ENCODE measurements around the gene AP3D1.

AP3D1 gene

GRCh38 chr19:2084993-2085720 is 66.2 kb downstream of the AP3D1 start:
- no peak for DNase-seq (ENCODE audit: low read depth)

GRCh38 chr19:2083174-2083854 is 68.1 kb downstream of the AP3D1 start:
- no peak for DNase-seq (ENCODE audit: low read depth)

GRCh38 chr19:2081873-2082810 is 69.2 kb downstream of the AP3D1 start:
- DNase-seq (ENCODE audit: low read depth): no peak

- no peak for DNase-seq (ENCODE audit: low read depth)
These were observed 70.9 kb downstream of the AP3D1 start for GRCh38 chr19:2080336-2080988.

GRCh38 chr19:2079865-2080301 is 71.5 kb downstream of the AP3D1 start:
- DNase-seq (ENCODE audit: low read depth): no peak

DNA sequence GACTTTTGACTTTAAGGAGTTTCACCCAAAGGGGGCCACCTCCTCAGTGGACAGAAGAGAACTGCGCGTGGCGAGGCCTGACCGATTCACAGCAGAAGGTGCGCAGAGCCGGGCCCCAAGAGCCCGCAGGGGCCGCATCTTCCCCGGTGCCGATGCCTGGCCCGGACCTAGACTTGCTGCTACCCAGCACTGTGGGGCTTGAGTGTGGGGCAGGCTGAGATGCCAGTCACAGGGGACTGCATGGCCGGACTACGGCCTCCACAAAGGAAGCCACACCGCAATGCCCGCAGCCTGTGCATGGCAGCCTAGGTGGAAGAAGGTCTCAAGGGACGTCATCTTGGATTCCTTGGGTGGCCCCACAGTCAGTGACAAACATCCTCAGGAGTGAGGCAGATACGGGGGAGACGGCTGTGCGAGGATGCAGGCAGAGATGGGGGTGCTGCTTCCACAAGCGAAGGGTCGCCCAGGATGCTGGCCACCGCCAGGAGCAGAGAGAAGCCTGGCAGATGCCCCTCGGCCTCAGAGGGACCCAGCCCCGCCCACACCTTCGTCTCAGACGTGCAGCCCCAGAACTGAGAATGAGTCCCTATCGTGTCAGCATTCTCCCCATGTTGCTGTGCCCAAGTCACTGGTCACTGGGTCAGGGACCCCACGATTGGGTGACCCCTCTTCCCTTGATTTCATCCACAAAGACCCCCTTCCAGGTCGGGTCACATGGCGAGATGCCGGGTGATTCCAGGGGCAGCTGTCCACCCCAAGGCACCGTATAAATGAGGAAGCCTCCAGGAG is 72.1 kb downstream of the AP3D1 start:
- DNase-seq (ENCODE audit: low read depth): no peak

DNA sequence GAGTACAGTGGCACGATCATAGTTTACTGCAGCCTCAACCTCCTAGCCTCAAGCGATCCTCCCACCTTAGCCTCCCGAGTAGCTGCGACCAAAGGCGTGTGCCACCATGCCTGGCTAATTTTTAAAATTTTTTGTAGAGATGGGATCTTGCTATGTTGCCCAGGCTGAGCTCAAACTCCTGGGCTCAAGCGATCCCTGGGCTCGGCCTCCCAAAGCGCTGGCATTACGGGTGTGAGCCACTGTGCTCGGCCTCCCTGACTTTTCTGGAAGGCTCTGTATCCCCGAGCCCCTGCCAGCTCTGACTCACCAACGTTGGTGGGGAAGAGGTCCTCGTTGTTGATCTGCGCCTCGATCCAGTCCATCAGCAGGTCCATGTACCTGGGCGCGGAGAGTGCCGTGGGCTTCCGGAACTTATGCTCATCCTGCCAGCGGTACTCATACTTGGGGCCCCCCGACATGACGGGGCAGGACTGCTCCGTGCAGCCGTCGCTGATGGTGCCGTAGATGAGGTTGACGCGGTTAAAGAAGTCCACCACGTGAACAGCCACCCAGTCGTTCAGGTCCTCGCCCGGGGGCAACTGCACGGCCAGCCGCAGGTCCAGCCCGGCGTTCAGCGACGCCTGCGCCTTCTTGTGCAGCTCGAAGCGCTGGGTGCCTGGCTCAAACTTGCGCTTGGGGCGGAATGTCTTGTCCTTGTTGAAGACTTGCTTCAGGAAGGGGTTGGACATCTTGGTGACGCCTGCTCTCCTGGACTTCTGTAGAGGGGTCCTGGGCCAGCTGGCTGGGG is 73.3 kb downstream of the AP3D1 start:
- no peak for DNase-seq (ENCODE audit: low read depth)

- no peak for DNase-seq (ENCODE audit: low read depth)
These were observed 74.0 kb downstream of the AP3D1 start for GRCh38 chr19:2077398-2077797.

DNA sequence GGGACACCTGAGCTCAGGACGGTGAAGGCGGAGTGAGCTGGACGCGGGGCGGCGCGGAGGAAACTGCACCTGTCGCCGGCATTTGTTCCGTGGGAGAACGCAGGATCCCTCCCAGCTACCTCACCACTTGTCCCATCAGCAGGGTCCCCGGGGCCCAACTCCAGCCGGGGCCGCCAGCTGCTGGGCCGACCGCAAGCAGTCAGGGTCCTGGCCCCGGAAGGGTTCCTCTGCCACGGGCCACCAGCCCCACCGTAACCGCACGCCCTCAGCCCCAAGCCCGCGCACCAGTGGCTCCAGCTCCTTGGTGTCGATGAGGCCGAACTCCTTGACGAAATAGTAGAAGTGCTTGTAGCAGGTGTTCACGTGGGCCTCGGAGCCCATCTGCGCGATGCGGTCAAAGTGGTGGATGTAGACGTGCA is 74.8 kb downstream of the AP3D1 start:
- DNase-seq (ENCODE audit: low read depth): no peak

DNA sequence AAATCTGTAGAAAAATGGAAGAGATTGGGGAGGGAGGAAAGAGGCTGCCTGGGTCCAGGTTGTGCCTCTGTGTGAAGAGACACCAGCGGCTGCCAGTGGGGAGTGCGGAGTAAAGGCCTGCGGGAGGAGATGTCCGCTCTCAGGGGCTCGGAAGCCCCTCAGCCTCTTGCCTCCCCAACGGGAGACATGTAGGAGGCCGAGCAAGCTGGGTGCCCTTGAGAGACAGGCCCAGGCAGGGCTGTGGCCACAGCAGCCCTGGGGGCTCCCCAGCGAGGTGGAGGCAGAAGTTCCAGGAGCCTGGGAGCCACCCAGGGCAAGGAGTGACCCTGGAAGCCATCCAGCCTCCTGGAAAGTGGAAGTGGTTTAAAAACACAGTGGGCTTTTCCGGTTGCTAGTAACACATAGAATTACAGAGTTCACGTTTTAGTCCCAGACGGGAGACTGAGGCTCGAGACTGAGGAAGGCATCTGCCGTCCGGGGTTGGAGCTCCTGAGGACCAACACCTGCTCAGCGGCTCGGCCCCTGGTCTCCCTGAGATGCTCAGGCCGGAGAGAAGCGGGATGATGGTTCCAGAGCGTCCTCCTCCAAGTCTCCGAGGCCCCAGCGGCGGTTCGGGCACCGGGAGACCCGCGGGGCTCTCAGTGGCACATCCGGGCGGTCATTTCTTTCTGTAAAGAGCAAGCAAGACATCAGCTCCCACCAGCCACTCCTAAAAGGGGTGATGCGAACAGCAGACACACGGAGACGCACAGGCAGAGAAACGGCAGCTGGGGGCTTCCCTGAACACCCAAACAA is 78.4 kb downstream of the AP3D1 start:
- DNase-seq (ENCODE audit: low read depth): no peak

- DNase-seq (ENCODE audit: low read depth): no peak
These were observed 80.2 kb downstream of the AP3D1 start for GRCh38 chr19:2070986-2071673.

DNA sequence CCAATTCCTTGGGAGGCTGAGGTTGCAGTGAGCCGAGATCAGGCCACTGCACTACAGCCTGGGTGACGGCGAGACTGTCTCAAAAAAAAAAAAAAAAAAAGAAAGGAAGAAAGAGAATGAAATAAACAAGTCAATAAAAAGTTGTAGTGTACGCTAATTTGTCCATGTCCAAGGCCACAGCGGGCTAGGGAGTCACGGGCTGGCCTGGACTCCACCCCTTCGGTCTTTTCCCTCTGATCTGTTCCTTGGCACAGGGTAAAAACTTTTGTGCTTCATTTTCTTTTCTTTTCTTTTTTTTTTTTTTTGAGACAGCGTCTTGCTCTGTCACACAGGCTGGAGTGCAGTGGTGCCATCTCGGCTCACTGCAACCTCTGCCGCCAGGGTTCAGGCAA is 80.9 kb downstream of the AP3D1 start:
- DNase-seq (ENCODE audit: low read depth): no peak

- DNase-seq (ENCODE audit: low read depth): no peak
These were observed 86.4 kb downstream of the AP3D1 start for GRCh38 chr19:2064788-2065524.

DNA sequence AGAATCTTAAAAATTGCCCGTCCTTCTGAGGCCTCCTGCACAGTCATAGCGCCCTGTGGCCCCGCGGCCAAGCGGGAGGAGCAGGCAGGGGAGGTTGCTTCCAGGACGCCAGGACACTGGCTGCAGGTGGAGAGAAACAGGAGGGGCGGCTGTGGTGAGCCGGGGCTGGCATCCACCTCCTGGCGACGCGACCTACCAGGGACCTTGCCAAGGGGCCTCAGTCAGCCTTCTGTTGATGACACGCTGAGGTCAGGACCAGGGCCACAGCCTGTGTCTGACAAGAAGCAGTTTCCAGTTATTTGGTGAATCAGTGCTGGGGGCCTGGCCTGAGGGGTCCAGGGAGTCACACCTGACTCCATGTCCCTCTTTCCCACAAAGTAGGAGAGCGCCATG is 87.0 kb downstream of the AP3D1 start:
- DNase-seq (ENCODE audit: low read depth): no peak

DNA sequence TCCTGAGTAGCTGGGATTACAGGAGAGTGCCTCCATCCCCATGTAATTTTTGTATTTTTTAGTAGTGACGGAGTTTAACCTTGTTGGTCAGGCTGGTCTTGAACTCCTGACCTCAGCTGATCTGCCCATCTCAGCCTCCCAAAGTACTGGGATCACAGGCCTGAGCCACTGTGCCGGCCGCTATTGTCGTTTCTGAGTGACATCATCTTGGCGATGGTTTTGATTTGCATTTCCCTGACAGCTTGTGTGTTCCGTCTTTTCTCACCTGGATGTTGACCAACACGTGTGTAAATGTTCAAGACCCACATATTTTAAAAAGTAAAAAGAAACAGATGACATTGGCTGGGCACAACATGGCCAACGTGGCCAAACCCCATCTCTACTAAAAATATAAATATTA is 87.5 kb downstream of the AP3D1 start:
- DNase-seq (ENCODE audit: low read depth): no peak

DNA sequence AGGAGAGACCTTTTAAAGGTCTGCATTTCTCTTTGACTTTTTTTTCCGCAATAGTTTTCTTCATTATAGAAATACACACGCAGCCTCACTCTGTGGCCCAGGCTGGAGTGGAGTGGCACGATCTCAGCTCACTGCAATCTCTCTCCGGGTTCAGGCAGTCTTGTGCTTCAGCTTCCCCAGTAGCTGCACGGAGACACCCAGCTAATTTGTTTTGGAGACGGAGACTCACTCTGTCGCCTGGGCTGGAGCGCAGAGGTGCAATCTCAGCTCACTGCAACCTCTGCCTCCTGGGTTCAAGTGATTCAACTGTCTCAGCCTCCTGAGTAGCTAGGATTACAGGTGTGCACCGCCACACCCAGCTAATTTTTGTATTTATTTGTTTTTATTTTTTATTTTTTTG is 88.6 kb downstream of the AP3D1 start:
- no peak for DNase-seq (ENCODE audit: low read depth)

- no peak for DNase-seq (ENCODE audit: low read depth)
These were observed 89.0 kb downstream of the AP3D1 start for GRCh38 chr19:2062389-2062729.

Data from GM04503 (cell line).